ENCODE results near the gene TRIO.

TRIO gene

GRCh38 chr5:14534773-14535172, 391.6 kb downstream of the TRIO start:
- no peak for TF ChIP-seq ZNF565 (CRISPR knock-in tag; conservative IDR thresholded peaks at IDR 0.05; ENCODE audit: low read depth)
- ATAC-seq = no peak

- TF ChIP-seq ZFP30 (CRISPR knock-in tag; IDR thresholded peaks at IDR 0.05) = no peak
- no peak for TF ChIP-seq TCF4 (CRISPR knock-in tag; IDR thresholded peaks at IDR 0.05; ENCODE audit: borderline replicate concordance)
- TF ChIP-seq CSRNP3 (CRISPR knock-in tag; IDR thresholded peaks at IDR 0.05) = no peak
- no peak for TF ChIP-seq ZNF565 (CRISPR knock-in tag; conservative IDR thresholded peaks at IDR 0.05; ENCODE audit: low read depth)
- no peak for TF ChIP-seq TOX (CRISPR knock-in tag; IDR thresholded peaks at IDR 0.05; ENCODE audit: borderline replicate concordance)
- no peak for TF ChIP-seq ISL1 (CRISPR knock-in tag; IDR thresholded peaks at IDR 0.05)
- no peak for TF ChIP-seq CREB5 (CRISPR knock-in tag; IDR thresholded peaks at IDR 0.05; ENCODE audit: low read depth)
- TF ChIP-seq ESRRG (CRISPR knock-in tag; IDR thresholded peaks at IDR 0.05) = no peak
- no peak for TF ChIP-seq OSR1 (CRISPR knock-in tag; IDR thresholded peaks at IDR 0.05)
- no peak for TF ChIP-seq ZNF8 (CRISPR knock-in tag; IDR thresholded peaks at IDR 0.05)
- ATAC-seq = no peak
These were observed 402.2 kb downstream of the TRIO start for GRCh38 chr5:14545308-14545707.

- no peak for TF ChIP-seq ZNF70 (CRISPR knock-in tag; IDR thresholded peaks at IDR 0.05)
- no peak for TF ChIP-seq SNAI2 (CRISPR knock-in tag; IDR thresholded peaks at IDR 0.05)
- TF ChIP-seq PPARA (CRISPR knock-in tag; IDR thresholded peaks at IDR 0.05; ENCODE audit: borderline replicate concordance) = no peak
- no peak for TF ChIP-seq CSDC2 (CRISPR knock-in tag; IDR thresholded peaks at IDR 0.05)
- no peak for TF ChIP-seq CSRNP3 (CRISPR knock-in tag; IDR thresholded peaks at IDR 0.05)
- no peak for TF ChIP-seq BACH2 (CRISPR knock-in tag; IDR thresholded peaks at IDR 0.05; ENCODE audit: borderline replicate concordance)
- TF ChIP-seq GLIS3 (CRISPR knock-in tag; IDR thresholded peaks at IDR 0.05) = no peak
- TF ChIP-seq PATZ1 (CRISPR knock-in tag; IDR thresholded peaks at IDR 0.05; ENCODE audit: borderline replicate concordance) = no peak
- TF ChIP-seq ARNTL (CRISPR knock-in tag; IDR thresholded peaks at IDR 0.05; ENCODE audit: borderline replicate concordance, low read depth) = no peak
- TF ChIP-seq TOX (CRISPR knock-in tag; IDR thresholded peaks at IDR 0.05; ENCODE audit: borderline replicate concordance) = no peak
- no peak for TF ChIP-seq TCF4 (CRISPR knock-in tag; IDR thresholded peaks at IDR 0.05; ENCODE audit: borderline replicate concordance)
- TF ChIP-seq ZNF8 (CRISPR knock-in tag; IDR thresholded peaks at IDR 0.05) = no peak
- no peak for TF ChIP-seq RARB (CRISPR knock-in tag; IDR thresholded peaks at IDR 0.05)
- no peak for TF ChIP-seq ZNF565 (CRISPR knock-in tag; conservative IDR thresholded peaks at IDR 0.05; ENCODE audit: low read depth)
- no peak for ATAC-seq
These were observed 402.7 kb downstream of the TRIO start for GRCh38 chr5:14545862-14546261.

- TF ChIP-seq CSDC2 (CRISPR knock-in tag; IDR thresholded peaks at IDR 0.05) = no peak
- no peak for TF ChIP-seq ZC3H10 (CRISPR knock-in tag; IDR thresholded peaks at IDR 0.05)
- TF ChIP-seq ZNF70 (CRISPR knock-in tag; IDR thresholded peaks at IDR 0.05) = no peak
- TF ChIP-seq GLIS3 (CRISPR knock-in tag; IDR thresholded peaks at IDR 0.05) = no peak
- TF ChIP-seq PPARA (CRISPR knock-in tag; IDR thresholded peaks at IDR 0.05; ENCODE audit: borderline replicate concordance) = no peak
- no peak for TF ChIP-seq RARB (CRISPR knock-in tag; IDR thresholded peaks at IDR 0.05)
- TF ChIP-seq TCF4 (CRISPR knock-in tag; IDR thresholded peaks at IDR 0.05; ENCODE audit: borderline replicate concordance) = no peak
- no peak for TF ChIP-seq SNAI2 (CRISPR knock-in tag; IDR thresholded peaks at IDR 0.05)
- no peak for TF ChIP-seq ZFP3 (CRISPR knock-in tag; IDR thresholded peaks at IDR 0.05)
- TF ChIP-seq CSRNP3 (CRISPR knock-in tag; IDR thresholded peaks at IDR 0.05) = no peak
- no peak for TF ChIP-seq OSR1 (CRISPR knock-in tag; IDR thresholded peaks at IDR 0.05)
- no peak for TF ChIP-seq CREB5 (CRISPR knock-in tag; IDR thresholded peaks at IDR 0.05; ENCODE audit: low read depth)
- no peak for TF ChIP-seq ARNTL (CRISPR knock-in tag; IDR thresholded peaks at IDR 0.05; ENCODE audit: borderline replicate concordance, low read depth)
- TF ChIP-seq ZNF8 (CRISPR knock-in tag; IDR thresholded peaks at IDR 0.05) = no peak
- TF ChIP-seq ZFP30 (CRISPR knock-in tag; IDR thresholded peaks at IDR 0.05) = no peak
- no peak for TF ChIP-seq POU6F1 (CRISPR knock-in tag; IDR thresholded peaks at IDR 0.05; ENCODE audit: borderline replicate concordance, low read depth)
- no peak for ATAC-seq
These were observed 404.5 kb downstream of the TRIO start for GRCh38 chr5:14547666-14548065.
